Fibroblast of upper back skin (primary cell): ENCODE results near the gene SKAP2.

Experiments used
- DNase-seq: peaks from one replicate; pipeline ENCODE4 v3.0.0-alpha.2; 2013

Gene SKAP2

GRCh38 chr7:26690135-26690805 is 174.1 kb downstream of the SKAP2 start:
- DNase-seq = no peak

DNA sequence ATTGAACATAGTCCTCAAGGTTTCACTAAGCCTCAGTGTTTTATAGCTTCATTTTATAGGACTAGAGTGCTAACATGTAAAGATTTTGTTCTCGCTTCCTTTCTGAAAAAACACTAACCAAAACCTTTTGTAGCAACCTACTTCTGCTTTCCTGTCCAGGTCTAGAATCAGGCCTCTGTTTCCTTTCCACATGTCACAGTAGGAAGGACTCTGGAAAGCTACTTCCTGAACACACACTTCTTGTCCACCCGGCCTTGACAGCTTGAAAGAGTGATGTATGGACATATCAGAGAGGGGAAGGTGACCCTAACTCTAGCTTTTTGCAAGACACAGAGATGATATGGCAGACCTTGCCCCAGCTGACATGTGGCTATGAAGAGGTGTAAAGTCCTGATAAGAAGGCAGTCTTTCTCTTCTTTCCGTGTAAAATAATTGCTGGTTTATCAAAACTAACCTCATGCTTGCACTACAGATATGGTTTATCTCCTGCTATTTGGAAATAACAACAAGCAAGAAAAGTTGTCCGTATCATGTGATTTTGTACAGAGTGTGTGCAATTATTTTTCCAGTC is 175.4 kb downstream of the SKAP2 start:
- no peak for DNase-seq

DNA sequence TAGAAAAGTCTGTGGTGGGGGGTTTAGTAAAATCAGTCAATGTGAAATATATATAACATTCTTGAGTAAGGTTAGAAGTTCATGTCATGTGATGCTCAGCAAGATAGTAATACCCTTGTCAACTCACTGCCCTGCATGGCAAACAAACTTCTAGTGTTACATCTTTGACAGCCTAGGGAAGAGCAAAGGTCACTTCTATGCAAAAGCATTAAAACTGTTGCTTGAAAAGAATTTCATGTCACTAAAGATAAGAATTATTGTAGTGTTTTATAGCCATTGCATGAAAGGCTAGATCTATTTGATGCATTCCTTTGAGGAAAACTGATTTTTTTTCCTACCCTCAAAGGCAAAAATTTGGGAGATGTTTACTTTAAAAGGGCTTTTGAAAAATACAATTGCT is 176.0 kb downstream of the SKAP2 start:
- DNase-seq = no peak

- DNase-seq = no peak
Observed at GRCh38 chr7:26687032-26687431, 177.4 kb downstream of the SKAP2 start.

DNA sequence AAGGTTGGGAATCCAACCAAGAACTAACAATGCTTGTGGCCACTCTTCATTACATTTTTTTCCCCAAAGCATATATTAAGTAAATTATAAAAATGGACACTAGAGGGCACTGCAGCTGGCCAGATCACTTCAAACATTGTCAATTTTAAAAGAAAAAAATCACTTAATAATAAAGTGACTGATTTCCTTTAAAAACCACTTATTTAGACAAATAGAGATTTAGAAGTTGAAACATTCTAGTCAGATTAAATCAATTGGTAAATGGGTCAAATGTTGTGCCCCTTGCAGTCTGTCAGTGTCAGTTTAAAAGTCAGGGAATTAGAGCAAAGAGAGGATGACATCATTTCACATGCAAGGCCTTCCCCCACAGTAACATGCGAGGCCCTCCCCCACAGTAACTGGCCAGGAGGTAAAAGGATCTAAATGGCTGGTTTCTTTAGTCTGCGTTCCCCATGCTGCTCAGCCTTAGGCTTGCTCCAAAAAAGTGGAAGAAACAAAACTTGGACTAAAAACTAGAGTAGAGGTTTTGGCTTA is 177.9 kb downstream of the SKAP2 start:
- peak; percentile 75 for DNase-seq

DNA sequence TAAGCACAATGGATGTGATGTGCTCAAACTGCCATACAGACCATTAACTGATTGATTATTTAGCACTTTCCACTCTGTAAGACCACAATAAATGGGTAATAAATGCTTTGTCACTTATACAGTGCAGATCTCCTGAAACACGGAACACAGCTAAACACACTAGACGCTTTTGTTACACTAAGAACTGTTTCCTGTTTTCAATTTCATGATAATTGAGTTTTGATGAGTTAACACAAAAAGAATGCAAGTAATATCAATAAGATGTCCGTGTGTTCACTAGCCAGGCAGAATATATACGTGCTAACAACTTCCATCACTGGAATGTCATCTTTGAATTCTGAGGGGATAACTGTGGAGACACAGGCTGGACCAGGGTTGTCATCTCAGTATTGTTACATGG is 178.8 kb downstream of the SKAP2 start:
- peak; percentile 30 for DNase-seq

DNA sequence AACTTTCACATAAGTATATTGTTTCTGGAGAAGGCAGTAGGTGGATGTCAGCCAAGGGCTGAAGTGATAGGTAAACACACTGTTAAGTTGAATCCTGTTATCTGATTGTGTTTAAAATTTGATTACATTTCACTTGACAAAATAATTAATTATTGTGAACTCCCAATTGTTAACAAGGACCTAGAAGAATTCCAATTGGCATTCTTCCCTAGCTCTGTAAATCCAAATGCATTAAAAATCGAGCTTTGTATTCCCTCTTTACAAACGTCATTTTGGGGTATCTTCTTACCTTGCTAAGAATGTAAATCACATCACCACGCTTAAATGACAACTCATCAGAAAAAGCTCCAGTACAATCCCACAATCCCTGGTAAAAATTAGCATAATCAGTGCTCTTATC is 179.9 kb downstream of the SKAP2 start:
- DNase-seq = no peak

GRCh38 chr7:26683277-26683676 is 181.1 kb downstream of the SKAP2 start:
- DNase-seq = no peak

DNA sequence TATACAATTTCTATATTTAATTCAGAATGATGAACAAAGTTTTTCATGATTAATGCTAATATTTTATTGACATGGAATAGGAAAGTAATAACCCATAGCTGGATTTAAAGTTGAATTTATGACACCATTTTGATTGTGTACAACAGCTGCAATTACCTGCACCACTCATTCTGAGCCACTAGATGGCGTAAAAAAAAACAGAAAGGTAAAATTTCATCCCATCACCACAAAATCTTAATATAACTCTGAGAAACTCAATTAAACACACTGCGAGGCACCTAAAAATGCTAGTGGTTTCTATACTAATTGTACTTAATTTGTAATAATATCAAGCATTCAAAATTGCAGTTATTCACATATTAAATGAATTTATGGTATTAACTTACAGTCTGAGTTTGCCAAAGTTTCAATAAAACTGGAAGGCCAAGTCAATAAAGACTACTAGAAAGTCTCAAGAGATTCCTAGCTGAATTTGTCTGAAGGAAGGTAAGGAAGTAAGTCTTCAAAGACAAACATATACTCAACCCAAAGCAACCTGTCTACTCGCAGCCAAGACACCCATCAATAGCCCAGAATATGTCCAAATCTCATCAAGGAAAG is 182.5 kb downstream of the SKAP2 start:
- peak; percentile 42 for DNase-seq

GRCh38 chr7:26680587-26680986 is 183.8 kb downstream of the SKAP2 start:
- DNase-seq = no peak

DNA sequence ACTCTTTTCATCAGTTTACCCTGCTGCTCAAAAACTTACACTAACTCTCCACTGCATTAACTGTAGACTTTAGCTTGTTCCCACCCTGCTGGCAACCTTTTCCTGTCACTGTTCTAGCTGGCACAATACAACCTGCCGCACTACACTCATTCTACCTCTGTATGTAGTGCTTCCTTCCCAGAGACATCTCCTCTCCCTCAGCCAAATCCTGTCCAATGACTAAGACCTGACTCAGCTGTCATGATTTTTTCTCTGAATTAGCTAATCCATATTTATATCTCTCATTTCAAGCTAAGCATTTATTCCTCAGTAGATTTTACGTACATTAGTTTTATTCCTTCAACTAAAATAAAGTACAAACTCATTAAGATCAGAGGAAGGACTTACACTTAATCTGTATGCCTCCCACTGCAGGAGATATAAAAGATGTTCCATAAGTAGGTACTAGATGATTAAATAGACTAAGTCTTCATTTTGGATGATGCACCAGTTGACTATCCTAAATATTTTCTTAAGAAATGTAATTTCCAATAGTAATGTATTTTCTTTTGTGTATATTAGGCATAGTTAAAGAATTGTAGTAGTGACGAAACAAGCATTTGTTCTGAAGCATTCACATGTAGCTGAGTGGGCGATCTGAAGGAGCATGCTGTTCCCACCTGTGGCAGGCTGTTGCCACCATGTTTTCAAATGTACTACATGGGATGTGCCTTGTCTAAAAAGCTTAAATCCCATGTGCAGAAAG is 189.1 kb downstream of the SKAP2 start:
- DNase-seq = peak; percentile 30

- no peak for DNase-seq
Observed at GRCh38 chr7:26673858-26674257, 190.5 kb downstream of the SKAP2 start.

DNA sequence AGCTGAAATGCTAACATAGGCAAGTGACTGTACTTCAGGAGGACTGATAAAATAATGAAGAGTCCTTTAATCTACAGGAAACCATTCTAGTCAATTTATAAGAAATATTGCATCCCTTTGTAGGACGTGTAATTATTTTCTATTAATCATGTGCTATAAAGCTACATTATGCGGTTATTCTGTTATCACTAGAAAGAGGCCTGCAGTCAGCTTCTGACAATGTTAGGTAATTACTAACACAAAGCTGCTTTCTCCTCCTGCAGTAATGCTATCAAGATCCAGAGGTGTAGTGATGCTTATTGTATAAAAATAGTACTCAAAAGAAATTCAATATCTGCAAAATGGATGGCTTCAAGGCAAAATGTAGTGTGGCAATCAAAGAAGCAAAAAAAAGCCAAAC is 191.1 kb downstream of the SKAP2 start:
- DNase-seq = no peak

GRCh38 chr7:26670841-26671240 is 193.5 kb downstream of the SKAP2 start:
- no peak for DNase-seq

- no peak for DNase-seq
Observed at GRCh38 chr7:26670290-26670689, 194.1 kb downstream of the SKAP2 start.

DNA sequence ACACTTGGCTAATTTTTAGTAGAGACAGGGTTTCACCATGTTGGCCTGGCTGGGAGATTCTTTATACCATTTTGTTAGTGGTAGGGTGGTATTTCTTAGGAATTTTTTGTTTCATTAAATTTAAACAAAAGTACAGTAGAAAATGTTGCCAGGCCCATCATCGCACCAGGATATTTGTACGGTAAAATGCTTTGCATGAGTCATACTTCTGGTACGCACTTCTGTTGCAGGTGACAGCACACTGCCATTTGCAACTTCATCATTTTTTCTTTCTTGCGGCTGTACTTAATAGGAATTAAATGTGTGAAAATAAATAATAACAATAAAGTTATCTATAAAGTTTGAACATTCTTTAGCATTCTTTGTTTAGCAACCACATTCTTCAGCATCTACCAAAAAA is 195.6 kb downstream of the SKAP2 start:
- DNase-seq = no peak

DNA sequence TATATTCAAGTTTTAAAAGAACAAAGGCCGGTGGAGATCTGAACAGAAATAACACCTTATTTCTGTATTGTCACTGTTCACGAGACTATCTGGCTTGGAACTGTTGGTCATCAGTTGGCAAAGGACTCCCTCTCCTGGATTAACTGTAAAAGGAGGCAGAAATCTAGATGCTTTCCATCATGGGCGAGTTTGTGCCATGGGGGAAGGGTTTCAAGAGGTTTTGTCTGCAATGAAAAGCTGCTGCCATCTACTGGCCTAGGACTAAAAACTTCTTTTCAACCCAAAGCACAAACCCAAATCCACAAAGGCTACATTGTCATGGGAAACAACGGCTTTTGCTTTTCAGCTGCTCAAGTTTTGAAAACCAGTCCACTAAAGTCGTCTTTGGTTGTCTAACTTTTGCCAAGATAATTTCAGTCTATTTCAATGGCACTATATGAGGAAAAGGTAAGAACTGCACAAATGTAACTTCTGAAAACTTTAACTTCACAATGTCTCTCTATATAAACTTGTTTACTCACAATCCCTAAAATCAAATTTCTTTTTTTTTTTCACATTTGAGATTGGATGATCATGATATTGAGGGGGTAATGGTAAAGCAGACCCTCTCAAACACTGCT is 196.8 kb downstream of the SKAP2 start:
- peak; percentile 91 for DNase-seq

DNA sequence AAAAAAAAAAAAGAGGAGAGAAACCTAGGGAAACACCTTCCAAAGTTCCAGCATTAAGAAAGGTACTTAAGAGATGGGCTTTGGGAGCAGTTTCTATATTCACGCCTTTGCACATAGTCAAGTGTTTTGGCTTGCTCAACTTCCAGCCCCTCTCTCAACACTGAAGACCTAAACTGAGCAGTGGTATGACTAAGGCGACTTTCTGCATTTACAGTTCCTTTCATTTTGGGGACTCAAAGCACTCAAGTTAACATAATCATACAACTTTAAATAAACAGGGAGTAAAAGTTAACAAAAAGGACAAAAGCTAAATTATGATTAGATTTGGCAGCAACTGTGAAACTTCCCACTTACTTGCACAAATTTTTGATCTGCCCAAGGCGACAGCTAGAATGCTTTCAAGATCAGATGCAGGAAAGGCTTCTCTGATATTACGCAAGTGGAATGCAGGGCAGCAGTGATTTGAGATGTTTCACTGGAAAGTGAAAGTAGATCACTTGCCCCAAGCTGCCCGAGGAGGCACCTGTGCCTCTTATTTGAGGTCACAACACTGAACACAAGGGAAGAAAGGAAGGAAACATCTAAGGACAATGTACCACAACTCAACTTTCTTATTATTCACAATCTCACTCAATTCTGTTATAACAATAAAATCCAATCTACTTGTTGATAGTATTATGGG is 199.5 kb downstream of the SKAP2 start:
- DNase-seq = no peak

- no peak for DNase-seq
Observed at GRCh38 chr7:26664274-26664673, 200.1 kb downstream of the SKAP2 start.

- DNase-seq = no peak
Observed at GRCh38 chr7:26663874-26664273, 200.5 kb downstream of the SKAP2 start.

GRCh38 chr7:26662646-26663045 is 201.7 kb downstream of the SKAP2 start:
- DNase-seq = no peak

DNA sequence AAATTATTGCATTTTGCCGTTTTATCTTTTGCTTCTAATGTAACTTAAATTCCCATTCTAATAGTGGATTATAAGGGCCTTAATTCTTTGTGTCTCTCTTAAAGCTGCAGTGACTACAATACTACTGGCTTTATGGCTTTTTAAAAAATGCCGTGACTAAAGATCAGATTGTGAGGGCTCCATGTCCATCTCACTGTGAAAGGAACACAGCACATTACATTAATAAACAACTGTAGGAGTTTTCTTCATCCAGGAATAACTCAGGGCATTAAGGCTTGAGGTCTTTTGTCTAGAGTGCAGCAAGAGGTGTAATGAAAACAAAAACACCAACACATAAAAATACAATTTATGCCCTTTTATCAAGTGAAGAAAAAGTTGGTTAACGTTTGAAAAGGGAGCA is 205.3 kb downstream of the SKAP2 start:
- no peak for DNase-seq
